Activated CD4-positive, alpha-beta T cell treated with anti-CD3 and anti-CD28 coated beads, Interleukin-2, amount 50 U/mL, for 24 hours (primary cell): ENCODE measurements around the gene CLK1.

Experiments
- DNase-seq, 2 donors: peaks; one replicate each; pipeline ENCODE4 v3.0.0-alpha.2; 2020; ENCODE audit warnings: low read depth in 1 of 2, low spot score in 1 of 2

The CLK1 gene

DNA sequence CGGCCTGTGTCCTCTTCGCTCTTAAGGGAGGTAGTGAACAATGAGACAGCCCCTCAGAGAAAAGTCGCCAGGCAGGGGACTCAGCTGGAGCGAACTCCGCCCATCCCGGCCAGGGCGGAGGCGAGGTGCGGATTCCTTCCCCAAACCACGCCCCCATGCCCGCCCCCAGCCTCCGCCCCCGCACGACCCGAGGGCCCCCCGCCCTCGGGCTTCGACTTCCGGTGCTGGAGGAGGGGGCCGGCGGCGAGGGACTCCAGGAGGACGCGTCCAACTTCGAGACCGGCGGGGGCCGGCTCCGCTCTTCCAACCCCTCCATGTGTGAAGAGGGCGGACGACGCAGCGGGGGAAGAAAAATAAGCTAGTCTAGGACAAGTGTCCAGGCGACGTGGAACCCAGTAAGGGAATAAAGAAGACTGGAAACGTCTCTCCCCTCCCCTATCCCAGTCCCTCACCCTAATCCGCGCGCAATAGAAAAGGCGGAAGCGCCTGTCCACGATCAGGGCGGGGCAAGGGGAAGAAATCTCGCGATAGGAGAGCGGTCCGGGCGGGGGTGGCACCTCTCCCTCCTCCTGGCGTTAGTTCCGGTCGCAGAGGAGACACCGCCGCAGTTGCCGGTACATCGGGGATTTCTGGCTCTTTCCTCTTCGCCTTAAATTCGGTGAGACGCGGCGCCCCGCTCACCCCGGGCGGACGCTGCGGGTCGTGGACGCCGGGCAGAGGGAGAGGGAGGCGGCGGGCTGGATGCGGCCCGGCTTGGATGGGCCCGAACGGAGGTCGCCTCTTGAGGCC is 52.9 kb downstream of the CLK1 start, which contains the start of gene BZW1:
Gene BZW1, plus strand, starts transcription at position 578 of the 789 bp plus-strand sequence. CDS start 1,308 bp downstream, outside the sequence.
- peak; percentile 89 to 95 for DNase-seq

DNA sequence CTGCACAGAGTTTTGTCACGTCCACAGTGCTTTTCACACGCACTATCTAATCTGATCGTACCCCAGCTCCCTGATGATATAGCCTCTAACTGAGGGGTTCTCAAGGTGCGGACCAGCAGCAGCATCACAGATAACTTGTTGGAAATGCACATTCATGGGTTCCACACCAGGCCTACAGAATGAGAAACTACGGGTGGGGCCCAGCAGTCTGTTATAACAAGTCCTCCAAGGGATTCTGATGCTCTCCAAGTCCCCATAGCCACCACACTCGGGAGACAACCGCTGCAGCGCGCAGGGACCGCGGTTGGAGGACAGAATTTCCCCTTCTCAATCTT is 53.5 kb downstream of the CLK1 start:
- no peak for DNase-seq

- no peak for DNase-seq
Observed at GRCh38 chr2:200810252-200810997, 54.0 kb downstream of the CLK1 start.

DNA sequence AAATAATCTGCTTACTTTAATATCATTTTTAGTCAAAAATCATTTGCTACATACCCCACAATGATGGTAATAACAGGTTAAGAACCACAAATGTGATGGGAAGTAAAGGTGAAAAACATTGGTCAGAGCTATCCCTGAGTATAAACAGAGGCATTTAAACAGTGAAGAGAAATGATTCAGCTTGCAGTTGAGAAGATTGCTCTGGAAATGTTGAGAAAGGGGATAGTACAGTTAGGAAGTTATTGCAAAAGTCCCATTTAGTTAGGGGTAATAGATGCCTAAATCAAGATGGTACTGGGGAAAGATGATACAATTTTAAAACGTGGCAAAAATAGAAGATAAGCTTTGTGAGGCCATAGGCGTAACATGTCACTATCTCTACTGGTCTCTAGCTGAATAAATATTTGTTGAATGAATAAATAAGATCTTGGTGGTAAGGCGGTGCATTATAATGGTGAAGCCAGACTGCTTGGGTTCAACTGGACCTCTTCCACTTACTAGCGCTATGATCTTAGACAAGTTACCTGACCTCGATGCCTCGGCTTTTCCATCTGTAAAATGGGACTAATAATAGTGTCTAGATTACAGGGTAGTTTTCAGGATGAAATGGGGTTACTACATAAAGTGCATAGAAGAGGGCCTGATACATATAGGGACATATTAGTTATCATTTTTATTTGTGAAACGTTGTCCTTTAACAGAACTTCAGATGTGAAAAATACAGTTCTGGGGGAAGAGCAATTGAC is 54.8 kb downstream of the CLK1 start:
- DNase-seq, result no peak
